Caki2 (cell line): ENCODE data around the gene STPG1. TPM values are rescaled to one million over a fixed set of nuclear protein-coding genes. Genes with fewer than 3 reads are reported as not detected.

Source experiments
- DNase-seq: peaks from one replicate; pipeline ENCODE4 v3.0.0-alpha.2; 2015; ENCODE audit warnings: low read depth
- in situ Hi-C: cut with HindIII; loops from 2 replicates; pipeline ENCODE4 v1.10.0; 2016; ENCODE audit warnings: low sequenced_read_pairs, low pct_unique_long_range_greater_than_20kb, mixed read lengths
- total RNA-seq: library from RNA; depleted of rRNA; stranded (reverse); fragments of >200 nt; shearing (Covaris generic); gene quantifications from 2 replicates; pipeline ENCODE4 v1.2.3, GENCODE V29; 2014; ENCODE audit warnings: low replicate concordance

Gene STPG1
- total RNA-seq, 1 experiment from 2014 or later: 7.7 TPM

GRCh38 chr1:24437631-24438396 lies 24.2 kb upstream of the STPG1 start:
- DNase-seq: no peak
- in situ Hi-C loops: no loop called here

- DNase-seq: no peak
- in situ Hi-C loops: no loop called here
Measured at GRCh38 chr1:24435782-24436365, 22.3 kb upstream of the STPG1 start.

- no peak for DNase-seq
- in situ Hi-C loops: no loop called here
Measured at GRCh38 chr1:24427545-24427862, 13.9 kb upstream of the STPG1 start.

- in situ Hi-C loops: no loop called here
- DNase-seq: no peak
Measured at GRCh38 chr1:24426744-24427544, 13.4 kb upstream of the STPG1 start.

DNA sequence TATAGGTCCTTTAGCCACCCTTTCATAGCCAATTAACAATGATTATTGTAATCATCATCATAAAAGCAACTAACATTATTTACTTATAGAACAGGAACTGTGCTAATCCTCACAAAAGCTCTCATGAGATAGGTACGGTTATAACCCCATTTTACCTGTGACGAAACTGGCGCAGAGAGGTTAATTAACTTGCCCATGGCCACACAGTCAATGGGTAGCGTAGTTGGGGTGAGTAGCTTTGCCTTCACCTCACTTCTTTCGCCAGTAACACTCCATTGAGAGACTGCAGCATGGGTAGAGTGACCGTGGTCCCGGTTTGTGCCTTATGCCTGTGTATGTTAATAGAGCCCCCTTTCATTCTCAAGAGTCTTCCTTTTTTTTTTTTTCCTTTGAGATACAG lies 12.3 kb upstream of the STPG1 start:
- in situ Hi-C loops: no loop called here

GRCh38 chr1:24425441-24425840 lies 11.9 kb upstream of the STPG1 start:
- DNase-seq: no peak
- in situ Hi-C loops: no loop called here

More for the DNA sequence above, 12.3 kb upstream of the STPG1 start:
- DNase-seq: no peak

DNA sequence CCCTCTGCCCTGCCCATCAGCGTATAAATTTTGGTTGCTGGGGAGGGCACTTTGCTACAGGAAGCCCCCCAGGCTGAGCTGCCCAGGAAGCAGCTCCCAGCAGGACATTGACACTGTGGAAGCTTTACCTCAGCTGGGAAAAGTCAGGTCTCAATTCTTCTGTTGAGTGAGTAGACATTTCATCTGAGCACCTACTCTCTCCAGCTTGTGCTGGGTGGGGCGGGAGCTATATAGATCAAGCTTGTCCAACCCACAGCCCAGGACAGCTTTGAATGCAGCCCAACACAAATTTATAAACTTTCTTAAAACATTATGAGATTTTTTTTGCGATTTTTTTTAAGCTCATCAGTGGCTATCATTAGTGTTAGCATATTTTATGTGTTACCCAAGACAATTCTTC lies 11.4 kb upstream of the STPG1 start:
- in situ Hi-C loops: loop anchor here (25.0 kb wide), 1 partner anchor 212 kb away; the partner anchor contains the start of gene SRRM1
- no peak for DNase-seq

- no peak for DNase-seq
- in situ Hi-C loops: loop anchor here (25.0 kb wide), 1 partner anchor 213 kb away; the partner anchor contains the start of gene SRRM1
Measured at GRCh38 chr1:24424207-24424606, 10.6 kb upstream of the STPG1 start.

GRCh38 chr1:24421502-24421901 lies 7.9 kb upstream of the STPG1 start:
- no peak for DNase-seq

GRCh38 chr1:24420547-24420946 lies 7.0 kb upstream of the STPG1 start:
- DNase-seq: no peak
- in situ Hi-C loops: loop anchor here (25.0 kb wide), 1 partner anchor 217 kb away; the partner anchor contains the start of gene SRRM1

More at GRCh38 chr1:24421502-24421901, 7.9 kb upstream of the STPG1 start:
- in situ Hi-C loops: loop anchor here (25.0 kb wide), 1 partner anchor 216 kb away; the partner anchor contains the start of gene SRRM1

GRCh38 chr1:24418898-24419628 lies 5.5 kb upstream of the STPG1 start:
- in situ Hi-C loops: loop anchor here (25.0 kb wide), 1 partner anchor 218 kb away; the partner anchor contains the start of gene SRRM1
- DNase-seq: peak; percentile 25

DNA sequence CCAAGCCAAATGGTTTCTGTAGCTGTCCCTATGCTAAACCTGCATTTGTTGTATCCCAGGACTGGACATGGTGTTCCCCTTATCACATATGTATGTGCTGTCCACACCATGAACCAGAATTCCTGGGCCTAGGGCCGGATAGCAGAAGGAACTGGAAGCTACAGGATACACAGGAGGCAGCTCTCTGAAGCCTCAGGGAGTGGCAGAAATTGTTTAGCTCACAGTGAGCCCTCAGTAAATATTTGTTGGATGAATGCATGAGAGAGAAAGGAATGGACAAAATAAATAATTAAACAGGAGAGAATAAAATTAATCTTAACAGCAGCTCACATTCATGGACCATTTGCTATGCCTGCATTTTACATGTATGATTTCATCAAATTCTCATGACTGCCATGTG lies 4.1 kb upstream of the STPG1 start:
- in situ Hi-C loops: loop anchor here (25.0 kb wide), 1 partner anchor 220 kb away; the partner anchor contains the start of gene SRRM1
- no peak for DNase-seq

GRCh38 chr1:24416666-24417391 lies 3.2 kb upstream of the STPG1 start:
- in situ Hi-C loops: loop anchor here (25.0 kb wide), 1 partner anchor 220 kb away; the partner anchor contains the start of gene SRRM1
- DNase-seq: peak; percentile 87

DNA sequence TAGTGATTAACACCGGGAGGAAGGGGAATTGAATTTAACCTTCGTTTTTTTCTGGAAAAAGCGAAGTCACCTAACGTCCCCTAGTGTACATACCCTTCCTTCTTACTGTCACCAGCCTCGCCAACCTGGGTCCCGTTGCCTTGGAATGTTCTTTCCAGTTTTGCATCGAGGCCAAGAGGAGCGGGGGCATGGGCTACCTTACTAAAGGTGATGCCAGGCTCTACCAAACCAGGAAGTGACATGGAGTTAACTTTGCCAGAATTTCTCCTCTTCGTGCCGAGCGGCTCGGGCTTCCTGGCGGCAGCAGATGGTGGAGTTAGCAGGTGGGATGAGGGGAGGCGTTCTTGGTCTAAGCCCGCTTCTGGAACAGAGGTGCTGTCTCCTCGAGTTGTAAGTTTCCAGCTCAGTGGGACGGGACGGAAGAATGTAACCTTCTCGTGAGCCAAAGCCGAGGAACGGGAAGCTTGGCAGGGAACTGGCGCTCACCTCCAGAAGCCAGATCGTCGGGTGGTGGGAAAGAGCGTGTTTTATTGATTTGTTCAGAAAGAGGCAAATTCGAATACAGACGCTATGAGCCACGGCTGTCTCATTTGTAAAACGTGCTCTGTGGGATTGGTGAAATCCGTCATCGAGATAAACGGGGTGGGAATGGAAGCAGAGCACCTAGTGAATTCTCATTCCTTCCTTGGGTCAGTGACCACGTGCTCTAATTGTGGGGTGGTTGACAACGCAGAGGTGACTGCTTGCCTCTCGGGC lies 2.5 kb upstream of the STPG1 start:
- in situ Hi-C loops: loop anchor here (25.0 kb wide), 1 partner anchor 221 kb away; the partner anchor contains the start of gene SRRM1
- DNase-seq: no peak

DNA sequence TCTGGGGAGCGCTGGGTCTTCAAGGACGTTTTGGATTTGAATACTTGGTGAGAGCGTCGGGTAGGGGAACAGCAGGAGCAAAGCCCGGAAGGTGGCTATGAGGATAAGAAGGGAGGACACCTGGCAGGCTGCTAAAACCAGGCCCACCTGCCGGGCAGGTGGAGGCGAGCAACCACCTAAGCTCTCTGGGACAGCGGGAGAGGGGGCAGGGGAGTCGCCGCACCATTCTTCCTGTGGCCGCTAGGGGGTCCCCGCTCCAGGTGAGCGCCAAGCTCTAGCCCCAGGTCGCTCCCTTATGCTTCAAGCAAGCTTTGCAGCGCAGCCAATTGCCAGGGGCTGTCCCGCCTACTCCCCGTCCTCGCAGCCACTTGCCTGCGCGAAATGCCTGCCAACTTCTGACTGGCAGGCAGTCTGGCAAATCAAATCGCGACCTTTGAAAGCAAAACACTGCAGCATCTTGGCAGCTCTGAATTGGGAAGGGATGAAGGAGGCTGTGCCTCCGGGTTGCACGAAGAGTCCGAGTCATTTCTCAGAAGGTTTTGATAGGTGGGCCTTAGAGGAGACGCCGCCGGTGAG lies 1.8 kb upstream of the STPG1 start, which contains the start of gene NIPAL3:
Gene NIPAL3 (plus strand): TSS at position 469 of the 576 bp plus-strand sequence. CDS start 3,746 bp downstream, outside the sequence.
- DNase-seq: peak; percentile 96
- in situ Hi-C loops: loop anchor here (25.0 kb wide), 1 partner anchor 222 kb away; the partner anchor contains the start of gene SRRM1

DNA sequence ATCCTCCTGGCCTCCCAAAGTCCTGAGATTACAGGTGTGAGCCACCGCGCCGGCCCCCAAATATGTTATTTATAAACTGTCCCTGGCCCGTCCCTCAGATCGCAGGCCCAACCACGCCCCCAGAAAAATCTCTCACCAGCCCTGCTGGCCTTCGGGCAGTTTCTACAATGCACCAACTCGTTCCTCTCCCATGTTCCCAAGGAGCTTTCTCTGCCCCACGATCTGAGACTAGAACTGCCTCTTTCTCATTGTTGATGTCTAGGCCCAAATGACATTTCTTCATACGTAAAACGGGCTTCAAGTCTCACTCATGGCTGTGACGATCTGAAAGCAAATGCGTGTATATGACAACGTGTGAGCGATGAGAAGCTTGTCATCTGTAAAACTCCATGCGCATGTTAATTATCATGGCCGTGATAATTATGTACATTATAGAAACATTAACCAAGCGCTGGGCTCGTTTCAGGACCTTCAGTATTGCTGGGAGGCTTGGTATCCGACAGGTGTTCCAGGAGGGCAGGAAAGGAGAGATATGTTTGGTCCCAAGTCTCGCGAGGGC lies 1.3 kb upstream of the STPG1 start:
- DNase-seq: no peak
- in situ Hi-C loops: loop anchor here (25.0 kb wide), 1 partner anchor 222 kb away; the partner anchor contains the start of gene SRRM1
